Right renal pelvis (tissue), 4 donors: ENCODE measurements around the gene MALL. TPM values are rescaled to one million over a fixed set of nuclear protein-coding genes. Genes with fewer than 3 reads are reported as not detected.
"Not testable (repeated sequence)": the region's sequence is repeated elsewhere in the genome, so short reads cannot be mapped to it uniquely, and the experiment has no call there.

Source experiments
- DNase-seq, 4 donors: peaks; one replicate each; pipeline ENCODE4 v3.0.0-alpha.2; 2013; ENCODE audit warnings: low read depth in 4 of 4, low spot score in 3 of 4, missing footprints in 1 of 4
- polyA plus RNA-seq, 4 donors: library from polyadenylated mRNA; unstranded; fragments of 120-200 nt; gene quantifications; one replicate each; pipeline ENCODE4 v1.2.1, GENCODE V29; 2013; ENCODE audit not compliant: insufficient read length in 4 of 4

MALL gene
- polyA plus RNA-seq, 4 donors: 13.0 to 16.5 (median 15.8) TPM

GRCh38 chr2:110121592-110121991 lies 6.0 kb upstream of the MALL start:
- DNase-seq: no peak

- DNase-seq: no peak
Observed at GRCh38 chr2:110121052-110121334, 5.4 kb upstream of the MALL start.

GRCh38 chr2:110120171-110121051 lies 4.8 kb upstream of the MALL start:
- no peak for DNase-seq

- DNase-seq: no peak
Observed at GRCh38 chr2:110116033-110116710, 550 bp upstream of the MALL start.

GRCh38 chr2:110114831-110115255 lies 779 bp downstream of the MALL start:
- no peak for DNase-seq

GRCh38 chr2:110113961-110114591 lies 1.5 kb downstream of the MALL start:
- DNase-seq: no peak

GRCh38 chr2:110108291-110108690 lies 7.3 kb downstream of the MALL start:
- not testable (repeated sequence) for DNase-seq

- no peak for DNase-seq
Observed at GRCh38 chr2:110107092-110108079, 8.2 kb downstream of the MALL start.

- DNase-seq: no peak
Observed at GRCh38 chr2:110106642-110107041, 9.0 kb downstream of the MALL start.

- no peak for DNase-seq
Observed at GRCh38 chr2:110105608-110106467, 9.8 kb downstream of the MALL start.

- DNase-seq: no peak
Observed at GRCh38 chr2:110105183-110105582, 10.4 kb downstream of the MALL start.

- DNase-seq: no peak
Observed at GRCh38 chr2:110104025-110104771, 11.4 kb downstream of the MALL start.

GRCh38 chr2:110103061-110103961 lies 12.3 kb downstream of the MALL start:
- DNase-seq: no peak

- DNase-seq: no peak
Observed at GRCh38 chr2:110101901-110102803, 13.5 kb downstream of the MALL start.

- peak in 1 of 4 donors; percentile 59 for DNase-seq
Observed at GRCh38 chr2:110101280-110101844, 14.3 kb downstream of the MALL start.

GRCh38 chr2:110100880-110101279 lies 14.7 kb downstream of the MALL start:
- DNase-seq: not testable (repeated sequence)
